ENCODE results near the gene STX16.

Gene STX16

GRCh38 chr20:58652606-58653294, 1.7 kb downstream of the STX16 start:
- DNase-seq (ENCODE audit: low read depth in 1 of 2, low spot score in 1 of 2): no peak

GRCh38 chr20:58654337-58654736, 3.3 kb downstream of the STX16 start:
- no peak for DNase-seq (ENCODE audit: low read depth in 1 of 2, low spot score in 1 of 2)

GRCh38 chr20:58655328-58656107, 4.4 kb downstream of the STX16 start:
- no peak for DNase-seq (ENCODE audit: low read depth in 1 of 2, low spot score in 1 of 2)

GRCh38 chr20:58656831-58657230, 5.7 kb downstream of the STX16 start:
- no peak for DNase-seq (ENCODE audit: low read depth in 1 of 2, low spot score in 1 of 2)

- DNase-seq (ENCODE audit: low read depth in 1 of 2, low spot score in 1 of 2): no peak
Observed at GRCh38 chr20:58657262-58657661, 6.2 kb downstream of the STX16 start.

GRCh38 chr20:58657986-58658385, 6.9 kb downstream of the STX16 start:
- no peak for DNase-seq (ENCODE audit: low read depth in 1 of 2, low spot score in 1 of 2)

GRCh38 chr20:58658760-58659159, 7.7 kb downstream of the STX16 start:
- no peak for DNase-seq (ENCODE audit: low read depth in 1 of 2, low spot score in 1 of 2)

GRCh38 chr20:58659841-58660240, 8.8 kb downstream of the STX16 start:
- no peak for DNase-seq (ENCODE audit: low read depth in 1 of 2, low spot score in 1 of 2)

GRCh38 chr20:58660855-58661597, 9.9 kb downstream of the STX16 start:
- DNase-seq (ENCODE audit: low read depth in 1 of 2, low spot score in 1 of 2): peak; percentile 8 to 26

GRCh38 chr20:58661598-58662473, 10.8 kb downstream of the STX16 start:
- no peak for DNase-seq (ENCODE audit: low read depth in 1 of 2, low spot score in 1 of 2)

- no peak for DNase-seq (ENCODE audit: low read depth in 1 of 2, low spot score in 1 of 2)
Observed at GRCh38 chr20:58664331-58664730, 13.2 kb downstream of the STX16 start.

GRCh38 chr20:58664883-58665282, 13.8 kb downstream of the STX16 start:
- DNase-seq (ENCODE audit: low read depth in 1 of 2, low spot score in 1 of 2): no peak

- no peak for DNase-seq (ENCODE audit: low read depth in 1 of 2, low spot score in 1 of 2)
Observed at GRCh38 chr20:58665606-58666005, 14.5 kb downstream of the STX16 start.

- no peak for DNase-seq (ENCODE audit: low read depth in 1 of 2, low spot score in 1 of 2)
Observed at GRCh38 chr20:58666702-58667101, 15.6 kb downstream of the STX16 start.

- no peak for DNase-seq (ENCODE audit: low read depth in 1 of 2, low spot score in 1 of 2)
Observed at GRCh38 chr20:58667975-58668374, 16.9 kb downstream of the STX16 start.

- DNase-seq (ENCODE audit: low read depth in 1 of 2, low spot score in 1 of 2): no peak
Observed at GRCh38 chr20:58668901-58669286, 17.8 kb downstream of the STX16 start.

- no peak for DNase-seq (ENCODE audit: low read depth in 1 of 2, low spot score in 1 of 2)
Observed at GRCh38 chr20:58669287-58670006, 18.4 kb downstream of the STX16 start.

GRCh38 chr20:58670102-58670501, 19.0 kb downstream of the STX16 start:
- DNase-seq (ENCODE audit: low read depth in 1 of 2, low spot score in 1 of 2): no peak

GRCh38 chr20:58670659-58671058, 19.6 kb downstream of the STX16 start:
- DNase-seq (ENCODE audit: low read depth in 1 of 2, low spot score in 1 of 2): no peak

- no peak for DNase-seq (ENCODE audit: low read depth in 1 of 2, low spot score in 1 of 2)
Observed at GRCh38 chr20:58673119-58673518, 22.0 kb downstream of the STX16 start.

All from stimulated activated CD4-positive, alpha-beta T cell treated with anti-CD3 and anti-CD28 coated beads, Interleukin-15, amount 100 ng/mL, for 1 hour (primary cell).